Heart right ventricle (tissue), 16 donors: ENCODE data around the gene ARMC8. TPM values are rescaled to one million over a fixed set of nuclear protein-coding genes. Genes with fewer than 3 reads are reported as not detected.

Experiments used
- ATAC-seq, 8 donors: fragments of 200-7000 bp; cut with Tn5 transposase; one replicate each; pipeline ENCODE4 v1.9.1; 2020; ENCODE audit warnings: mild to moderate bottlenecking in 8 of 8, moderate library complexity in 8 of 8, moderate number of reproducible peaks in 1 of 8
- DNase-seq, 2 donors: peaks; one replicate each; pipeline ENCODE4 v3.0.0-alpha.2; 2020
- H3K27ac ChIP-seq, 10 donors: fragments of 200-600 bp; sonication (generic) in 2 of 10; one replicate each; pipeline versions ENCODE4 v1.5.0 to v1.8.0; 2020 to 2022; ENCODE audit warnings: mild to moderate bottlenecking in 3 of 10
- H3K27me3 ChIP-seq, 7 donors: fragments of 200-600 bp; one replicate each; pipeline ENCODE4 v1.8.0; 2021 to 2022; ENCODE audit warnings: mild to moderate bottlenecking in 2 of 7
- H3K36me3 ChIP-seq, 9 donors: fragments of 200-600 bp; sonication (generic) in 1 of 9; one replicate each; pipeline versions ENCODE4 v1.5.0 to v1.8.0; 2020 to 2022; ENCODE audit warnings: mild to moderate bottlenecking in 2 of 9
- H3K4me1 ChIP-seq, 9 donors: fragments of 200-600 bp; sonication (generic) in 1 of 9; one replicate each; pipeline versions ENCODE4 v1.5.0 to v1.8.0; 2020 to 2022; ENCODE audit warnings: mild to moderate bottlenecking in 4 of 9
- H3K4me3 ChIP-seq, 10 donors: fragments of 200-600 bp; sonication (generic) in 2 of 10; one replicate each; pipeline versions ENCODE4 v1.5.0 to v1.8.0; 2020 to 2022; ENCODE audit warnings: mild to moderate bottlenecking in 7 of 10, moderate library complexity in 2 of 10
- H3K9me3 ChIP-seq, 11 donors: fragments of 200-600 bp in 10 of 11; sonication (generic) in 2 of 11; one replicate each; pipeline versions ENCODE4 v1.5.0 to v1.8.0; 2013 to 2022; ENCODE audit warnings: mild to moderate bottlenecking in 2 of 11, control low read depth in 1 of 11, moderate library complexity in 1 of 11
- WGBS, 2 donors: extraction: QIAGEN DNeasy Blood & Tissue Kit; methylation state at CpG; one replicate each; pipeline ENCODE4 v1.1.7; 2013; ENCODE audit warnings: inconsistent platforms in 1 of 2; 5-methylcytosine and 5-hydroxymethylcytosine counted together
- intact Hi-C, 10 donors: fragments of 100-400 bp; cut with DNase I; formaldehyde crosslinking; loops; one replicate each; pipeline versions ENCODE4 v1.11.1 to v1.14.2; 2022
- polyA plus RNA-seq, 2 donors: library from polyadenylated mRNA; stranded (reverse); fragments of 200-250 nt; gene quantifications; one replicate each; pipeline ENCODE4 v1.2.3, GENCODE V29; 2013
- total RNA-seq, 10 donors: library from RNA; stranded (reverse); fragmentation: NEBNext Ultra II Directional in 3 of 10; extraction: Animal tissue kit (Norgen Biotek cat#: 25700) in 3 of 10; gene quantifications; one replicate each; pipeline versions ENCODE4 v1.2.1 to v1.2.4, GENCODE V29; 2021 to 2023
- TF ChIP-seq, protein P1 (sequence below), 9 donors: fragments of 200-600 bp; sonication (generic) in 2 of 9; IDR thresholded peaks; one replicate each; pipeline versions ENCODE4 v1.5.0 to v1.8.0; 2021 to 2022; ENCODE audit warnings: antibody characterized with exemption in 9 of 9, mild to moderate bottlenecking in 5 of 9, moderate library complexity in 1 of 9
- donor health status: Arrhythmogenic right ventricular cardiomyopathy.
- donor health status: ischemic (EF 13 %, LVEDD 7.1; RV severe dilation, severe dysfunction).
- donor health status: healthy with polysubstance abuse.
- donor health status: DM: no; HTN: yes; CAD: no.
- donor health status: DM: no; HTN: no; CAD: no.
- donor health status: ischemic (EF 25% LVEDD 6.9; RV normal size, moderate dysfunction).
- donor health status: ischemic (EF 25% LVEDD 5.7; RV mildly dilated, moderate dysfunction).
- donor health status: healthy.
- donor health status: DM: yes; HTN: yes; CAD: no.
- donor health status: Ischemic cardiomyopathy.
- donor health status: ischemic (EF 35%, LVEDD 5.7; RV mildly dilated, moderate dysfunction).
- donor health status: nonischemic (EF 11% LVEDD 7.7; RV severe dilation, severe dysfunction).
- donor health status: DM: yes; HTN: yes; CAD: no.
- donor health status: PGD.
- donor health status: ischemic (EF 29% LVEDD 5.4; RV normal size, mild dysfunction).
- donor health status: nonischemic (EF 23%, LVEDD 6.1; RV moderate dilation, normal function).

ARMC8 gene
- total and polyA plus RNA-seq, 12 donors = 13.8 to 49.3 (median 30.0) TPM

GRCh38 chr3:138222942-138223287, 35.8 kb downstream of the ARMC8 start:
- Histone ChIP-seq H3K4me3 (no peak overlapping the region), H3K27ac (peak overlapping the region in 4 of 10 donors; percentile 4 to 83 (median 18)), H3K27me3 (no peaks in the 10 kb centered on the region), H3K4me1 (peaks cover 0 to 40% (median 7%) of the 10 kb centered on the region in 9 donors), H3K36me3 (peaks cover 0 to 62% (median 35%) of the 10 kb centered on the region in 9 donors), H3K9me3 (no peaks in the 10 kb centered on the region)
- DNase-seq (no peak), ATAC-seq (peak in 1 of 8 donors; percentile 16)
- intact Hi-C loops = no loop called here
- TF ChIP-seq, protein P1, sequence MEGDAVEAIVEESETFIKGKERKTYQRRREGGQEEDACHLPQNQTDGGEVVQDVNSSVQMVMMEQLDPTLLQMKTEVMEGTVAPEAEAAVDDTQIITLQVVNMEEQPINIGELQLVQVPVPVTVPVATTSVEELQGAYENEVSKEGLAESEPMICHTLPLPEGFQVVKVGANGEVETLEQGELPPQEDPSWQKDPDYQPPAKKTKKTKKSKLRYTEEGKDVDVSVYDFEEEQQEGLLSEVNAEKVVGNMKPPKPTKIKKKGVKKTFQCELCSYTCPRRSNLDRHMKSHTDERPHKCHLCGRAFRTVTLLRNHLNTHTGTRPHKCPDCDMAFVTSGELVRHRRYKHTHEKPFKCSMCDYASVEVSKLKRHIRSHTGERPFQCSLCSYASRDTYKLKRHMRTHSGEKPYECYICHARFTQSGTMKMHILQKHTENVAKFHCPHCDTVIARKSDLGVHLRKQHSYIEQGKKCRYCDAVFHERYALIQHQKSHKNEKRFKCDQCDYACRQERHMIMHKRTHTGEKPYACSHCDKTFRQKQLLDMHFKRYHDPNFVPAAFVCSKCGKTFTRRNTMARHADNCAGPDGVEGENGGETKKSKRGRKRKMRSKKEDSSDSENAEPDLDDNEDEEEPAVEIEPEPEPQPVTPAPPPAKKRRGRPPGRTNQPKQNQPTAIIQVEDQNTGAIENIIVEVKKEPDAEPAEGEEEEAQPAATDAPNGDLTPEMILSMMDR (IDR thresholded peaks at IDR 0.05) = no peak
- WGBS, 2 donors = 70 to 78% methylated on average over 2 of the region's 2 CpGs

- Histone ChIP-seq H3K4me3 (no peak overlapping the region), H3K36me3 (peaks cover 0 to 100% (median 58%) of the 10 kb centered on the region in 9 donors), H3K27ac (no peak overlapping the region), H3K4me1 (peaks cover 0 to 12% (median 6%) of the 10 kb centered on the region in 9 donors), H3K9me3 (no peaks in the 10 kb centered on the region), H3K27me3 (no peaks in the 10 kb centered on the region)
- TF ChIP-seq, protein P1 (IDR thresholded peaks at IDR 0.05) = no peak
- no peak for DNase-seq
- WGBS, 2 donors = 96 to 98% methylated on average over 1 of the region's 1 CpG
- ATAC-seq = no peak
- intact Hi-C loops = no loop called here
These were observed 40.5 kb downstream of the ARMC8 start for GRCh38 chr3:138227650-138228049.

GRCh38 chr3:138230525-138230924, 43.4 kb downstream of the ARMC8 start:
- Histone ChIP-seq H3K4me3 (no peak overlapping the region), H3K9me3 (no peaks in the 10 kb centered on the region), H3K4me1 (peaks cover 0 to 10% (median 0%) of the 10 kb centered on the region in 9 donors), H3K27ac (no peak overlapping the region), H3K27me3 (no peaks in the 10 kb centered on the region), H3K36me3 (peaks cover 0 to 100% (median 38%) of the 10 kb centered on the region in 9 donors)
- intact Hi-C loops = no loop called here
- ATAC-seq (no peak), DNase-seq (no peak)
- TF ChIP-seq, protein P1 (IDR thresholded peaks at IDR 0.05) = no peak
- 97 to 98% methylated on average over 2 of the region's 2 CpGs for WGBS, 2 donors

DNA sequence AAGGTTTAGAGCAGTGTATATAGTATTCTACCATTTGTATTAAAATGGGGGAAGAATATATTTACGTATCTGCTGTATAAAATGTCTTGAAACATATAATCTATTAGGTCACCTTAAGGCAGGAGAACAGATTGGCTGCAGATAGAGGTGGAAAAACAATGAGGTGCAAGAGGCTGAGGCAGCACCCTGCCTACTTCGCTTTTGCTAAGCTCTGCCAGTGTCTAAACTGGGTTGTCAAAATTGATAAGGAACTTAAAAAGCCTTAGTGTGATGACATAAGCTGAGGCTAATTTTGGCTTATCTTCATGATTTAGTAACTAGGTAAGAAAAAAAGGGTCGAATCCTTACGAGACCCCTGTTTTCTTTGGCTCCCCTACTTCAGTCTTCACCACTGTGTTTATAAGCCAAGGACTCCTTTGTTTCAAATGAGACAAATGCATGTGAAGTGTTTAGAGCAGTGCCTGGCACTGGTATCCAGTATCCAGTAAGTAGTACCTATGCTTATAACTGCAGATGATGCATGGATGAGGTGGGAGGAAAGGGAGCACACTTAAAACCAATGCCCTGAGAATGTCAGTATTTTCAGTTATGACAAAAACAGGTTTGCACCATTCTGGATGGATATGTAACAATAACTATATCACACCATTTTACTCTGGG, 45.7 kb downstream of the ARMC8 start:
- DNase-seq (no peak), ATAC-seq (peak in 6 of 8 donors; percentile 45 to 86 (median 56))
- Histone ChIP-seq H3K9me3 (no peaks in the 10 kb centered on the region), H3K27me3 (no peaks in the 10 kb centered on the region), H3K4me3 (no peak overlapping the region), H3K4me1 (peaks cover 0 to 10% (median 0%) of the 10 kb centered on the region in 9 donors), H3K36me3 (peaks cover 0 to 100% (median 44%) of the 10 kb centered on the region in 9 donors), H3K27ac (no peak overlapping the region)
- intact Hi-C loops = no loop called here
- TF ChIP-seq, protein P1 (IDR thresholded peaks at IDR 0.05) = no peak
- 49 to 63% methylated on average over 4 of the region's 4 CpGs for WGBS, 2 donors
